ENCODE data around the gene TM7SF2.
A peak's percentile ranks its signal among the peaks of the same experiment; 100 is the strongest.

GRCh38 chr11:65121865-65122696 is 10.4 kb downstream of the TM7SF2 start, which contains the start of the genes FAU and MRPL49:
- TF ChIP-seq CTCF (IDR thresholded peaks at IDR 0.05), result peak in 1 of 5 experiments; percentile 27
- peak; percentile 61 to 92 for TF ChIP-seq POLR2A (IDR thresholded peaks at IDR 0.05)
- TF ChIP-seq EP300 (IDR thresholded peaks at IDR 0.05), result peak; percentile 77 to 98
